Cardiac ventricle fibroblast (primary cell): Measurements from ENCODE around the gene ANO7. TPM values are rescaled to one million over a fixed set of nuclear protein-coding genes. Genes with fewer than 3 reads are reported as not detected.

Source experiments
- total RNA-seq: library from RNA; depleted of rRNA; stranded (reverse); fragments of >200 nt; gene quantifications from 2 replicates; pipeline ENCODE4 v1.2.3, GENCODE V29; 2015

The ANO7 gene, protein sequence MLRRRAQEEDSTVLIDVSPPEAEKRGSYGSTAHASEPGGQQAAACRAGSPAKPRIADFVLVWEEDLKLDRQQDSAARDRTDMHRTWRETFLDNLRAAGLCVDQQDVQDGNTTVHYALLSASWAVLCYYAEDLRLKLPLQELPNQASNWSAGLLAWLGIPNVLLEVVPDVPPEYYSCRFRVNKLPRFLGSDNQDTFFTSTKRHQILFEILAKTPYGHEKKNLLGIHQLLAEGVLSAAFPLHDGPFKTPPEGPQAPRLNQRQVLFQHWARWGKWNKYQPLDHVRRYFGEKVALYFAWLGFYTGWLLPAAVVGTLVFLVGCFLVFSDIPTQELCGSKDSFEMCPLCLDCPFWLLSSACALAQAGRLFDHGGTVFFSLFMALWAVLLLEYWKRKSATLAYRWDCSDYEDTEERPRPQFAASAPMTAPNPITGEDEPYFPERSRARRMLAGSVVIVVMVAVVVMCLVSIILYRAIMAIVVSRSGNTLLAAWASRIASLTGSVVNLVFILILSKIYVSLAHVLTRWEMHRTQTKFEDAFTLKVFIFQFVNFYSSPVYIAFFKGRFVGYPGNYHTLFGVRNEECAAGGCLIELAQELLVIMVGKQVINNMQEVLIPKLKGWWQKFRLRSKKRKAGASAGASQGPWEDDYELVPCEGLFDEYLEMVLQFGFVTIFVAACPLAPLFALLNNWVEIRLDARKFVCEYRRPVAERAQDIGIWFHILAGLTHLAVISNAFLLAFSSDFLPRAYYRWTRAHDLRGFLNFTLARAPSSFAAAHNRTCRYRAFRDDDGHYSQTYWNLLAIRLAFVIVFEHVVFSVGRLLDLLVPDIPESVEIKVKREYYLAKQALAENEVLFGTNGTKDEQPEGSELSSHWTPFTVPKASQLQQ
- total RNA-seq, result 0.73 and 1.00 TPM in 2 replicates

DNA sequence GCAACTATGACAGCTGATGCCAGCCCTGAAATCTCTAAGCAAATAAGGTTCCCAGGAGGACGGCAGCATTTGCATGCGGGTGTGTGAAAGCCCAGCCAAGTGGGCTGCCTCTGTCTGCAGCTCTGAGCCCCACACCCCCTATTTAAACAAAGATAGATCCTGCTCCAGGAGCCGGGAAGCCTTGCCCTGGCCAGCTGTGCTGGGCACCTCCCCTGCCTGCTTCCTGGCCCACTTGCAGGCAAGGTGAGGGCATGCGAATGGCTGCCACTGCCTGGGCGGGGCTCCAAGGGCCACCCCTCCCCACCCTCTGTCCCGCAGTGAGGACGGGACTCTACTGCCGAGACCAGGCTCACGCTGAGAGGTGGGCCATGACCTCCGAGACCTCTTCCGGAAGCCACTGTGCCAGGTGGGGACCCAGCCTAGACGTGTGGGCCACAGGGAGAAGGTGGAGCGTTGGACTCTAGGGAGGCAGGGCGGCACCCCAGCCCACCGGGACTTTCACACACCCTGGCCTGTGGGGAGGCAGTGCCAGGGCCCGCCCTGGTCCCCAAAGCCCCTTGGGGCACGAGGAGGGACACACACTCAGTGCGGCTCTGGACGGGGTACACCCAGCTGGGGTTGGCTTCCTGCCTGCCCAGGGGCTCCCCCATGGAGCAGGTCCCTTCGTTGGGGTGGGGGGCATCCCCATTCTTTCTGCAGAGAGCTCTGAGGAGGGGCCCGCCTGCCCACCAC is at the start of gene ANO7:
Gene ANO7 (plus strand): TSS at position 317 of the 732 bp plus-strand sequence. CDS start 1,387 bp downstream, outside the sequence.

DNA sequence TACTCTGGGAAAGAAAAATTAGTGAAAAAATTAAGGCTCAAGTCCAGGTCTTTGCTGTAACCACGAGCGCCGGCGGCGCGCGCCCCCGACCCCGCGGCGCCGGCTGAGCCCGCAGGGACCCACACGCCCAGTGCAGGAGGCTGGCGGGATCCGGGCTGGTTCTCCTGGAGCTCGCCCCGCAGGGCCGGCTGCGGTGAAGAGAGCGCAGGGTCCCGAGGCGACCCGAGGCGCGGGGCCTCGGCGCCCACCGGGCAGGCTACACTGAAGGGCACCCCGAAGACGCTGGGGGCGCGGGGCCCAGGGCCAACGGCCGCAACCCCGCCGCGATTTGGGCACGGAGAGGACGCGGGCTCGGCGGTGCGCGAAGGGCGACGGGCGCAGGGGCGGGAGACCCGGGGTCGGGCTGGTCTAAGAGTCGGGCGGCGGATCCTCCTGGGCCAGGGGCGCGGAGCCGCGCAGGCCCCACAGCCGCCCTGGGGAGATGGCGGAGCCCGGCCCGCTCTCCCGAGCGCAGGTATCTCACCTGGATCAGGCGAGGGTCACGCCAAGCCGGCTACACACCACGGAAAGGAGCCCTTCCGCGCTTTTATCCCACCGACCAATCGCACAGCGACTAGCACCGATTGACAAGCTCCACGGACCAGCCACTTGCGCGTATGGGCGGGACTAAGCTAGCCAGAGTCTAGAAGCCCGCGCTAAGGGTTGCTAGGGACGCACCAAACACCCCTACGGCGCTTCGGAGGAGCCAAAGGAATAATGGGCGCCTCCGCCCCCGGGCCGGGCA is 39.4 kb upstream of the ANO7 start, which contains the start of gene PASK:
Gene PASK (minus strand): TSS at position 582 of the 784 bp plus-strand sequence. CDS start 6,440 bp downstream, outside the sequence.

DNA sequence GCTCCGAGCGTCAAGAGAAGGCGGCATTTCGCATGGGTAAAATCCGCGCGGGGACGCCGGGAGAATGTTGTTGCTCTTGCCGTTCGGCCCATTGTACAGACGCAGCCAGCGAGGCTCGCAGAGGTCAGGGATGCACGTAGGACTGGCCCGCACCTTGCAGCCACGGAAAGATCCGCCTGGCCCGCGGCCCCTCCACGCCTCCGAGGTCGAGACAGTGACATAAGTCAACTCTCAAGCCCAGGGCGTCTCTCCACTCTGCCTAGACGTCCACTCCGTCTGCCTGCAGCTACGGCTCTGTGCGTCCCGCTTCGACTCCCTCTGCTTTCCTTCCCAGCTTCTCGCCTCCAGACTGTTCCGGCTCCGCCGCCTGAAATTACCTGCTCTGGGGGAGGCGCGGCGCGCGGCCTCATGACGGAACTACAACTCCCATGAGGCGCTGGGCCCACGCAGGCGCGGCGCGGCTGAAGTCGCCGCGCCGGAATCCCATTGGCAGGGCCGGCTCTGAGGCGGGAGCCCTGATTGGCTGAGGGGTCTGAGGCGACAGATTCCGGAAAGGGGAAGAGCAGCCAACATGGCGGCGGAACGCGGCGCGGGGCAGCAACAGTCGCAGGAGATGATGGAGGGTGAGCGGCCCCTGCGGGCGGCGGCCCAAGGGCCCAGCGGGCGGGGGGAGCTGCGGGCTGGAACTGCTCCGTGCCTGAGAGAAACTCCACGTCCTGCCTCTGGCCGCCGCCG is 38.4 kb upstream of the ANO7 start, which contains the start of gene PPP1R7:
Gene PPP1R7 (plus strand): TSS at position 543 of the 735 bp plus-strand sequence. CDS start 29 bp downstream, at position 572.

Other genes starting within 250 kb of the ANO7 start
- 176 and 211 TPM in 2 replicates for gene SNED1, start 190.1 kb upstream of the ANO7 start, total RNA-seq
- 20.5 and 21.6 TPM in 2 replicates for gene MTERF4, start 86.4 kb upstream of the ANO7 start, total RNA-seq
- 0.81 and 1.8 TPM in 2 replicates for gene PASK, start 39.2 kb upstream of the ANO7 start, total RNA-seq
- gene PPP1R7, start 38.2 kb upstream of the ANO7 start, total RNA-seq, result 53.0 and 60.9 TPM in 2 replicates
- 731 and 793 TPM in 2 replicates for gene HDLBP, start 127.0 kb downstream of the ANO7 start, total RNA-seq
- gene SEPTIN2, start 127.2 kb downstream of the ANO7 start, total RNA-seq, result 349 and 408 TPM in 2 replicates
- gene FARP2, start 167.6 kb downstream of the ANO7 start, total RNA-seq, result 21.2 and 24.0 TPM in 2 replicates